Effector CD4-positive, alpha-beta T cell (primary cell): ENCODE data around the gene MYOF.
"Not testable (repeated sequence)": the region's sequence is repeated elsewhere in the genome, so short reads cannot be mapped to it uniquely, and the experiment has no call there.

Experiments
- DNase-seq: peaks from one replicate; pipeline ENCODE4 v3.0.0-alpha.2; 2020

The MYOF gene

GRCh38 chr10:93419016-93419415 lies 63.1 kb downstream of the MYOF start:
- DNase-seq: not testable (repeated sequence)

DNA sequence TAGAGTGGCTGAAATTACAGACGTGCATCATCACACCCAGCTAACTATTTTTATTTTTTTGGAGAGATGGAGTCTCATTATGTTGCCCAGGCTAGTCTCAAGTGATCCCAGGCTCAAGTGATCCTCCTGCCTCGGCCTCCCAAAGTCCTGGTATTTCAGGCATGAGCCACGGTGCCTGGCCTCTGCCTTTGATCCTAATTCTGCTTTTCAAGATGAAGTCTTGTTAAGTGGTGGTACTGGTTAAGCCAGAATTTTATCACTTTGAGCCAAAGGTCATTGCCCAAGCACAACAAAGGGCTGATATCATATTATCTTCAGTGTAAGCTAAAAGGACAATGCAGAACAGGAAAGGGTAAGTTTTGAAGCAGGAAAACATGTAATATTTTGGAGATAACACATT lies 64.2 kb downstream of the MYOF start:
- no peak for DNase-seq

DNA sequence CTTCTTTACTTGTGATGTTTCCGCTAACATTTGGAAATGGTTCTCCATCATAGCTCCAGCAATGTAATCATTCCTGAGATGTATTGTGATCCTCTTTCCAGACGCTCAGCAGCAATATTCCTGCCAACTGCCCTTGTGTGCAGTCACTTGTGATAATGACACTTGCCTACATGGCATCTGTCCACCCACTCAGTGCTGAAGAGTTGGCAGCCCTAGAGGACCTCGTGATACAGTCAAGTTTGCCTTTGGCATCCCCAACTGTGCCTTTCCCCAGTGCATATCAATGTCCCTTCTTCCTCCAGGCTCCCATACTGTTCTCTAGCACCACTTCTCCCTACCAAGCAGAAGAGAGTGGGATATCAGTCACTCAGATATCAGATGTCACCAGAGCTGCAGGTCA lies 64.9 kb downstream of the MYOF start:
- no peak for DNase-seq

DNA sequence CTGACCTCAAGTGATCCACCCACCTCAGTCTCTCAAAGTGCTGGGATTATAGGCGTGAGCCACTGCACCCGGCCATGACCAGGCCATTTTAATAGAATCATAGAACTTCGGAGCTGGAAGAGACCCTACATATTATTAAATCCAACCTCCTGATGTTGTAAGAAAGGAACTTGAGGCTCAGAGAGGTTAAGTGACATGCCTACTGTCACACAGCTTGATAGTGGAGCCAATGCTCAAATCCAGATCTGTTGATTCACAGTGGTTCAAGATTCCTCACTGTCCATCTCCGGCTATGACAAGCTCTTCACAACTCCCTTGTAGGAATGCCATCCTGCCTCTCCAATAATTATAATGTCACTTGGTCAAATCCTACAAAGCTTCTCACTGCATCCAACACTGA lies 65.3 kb downstream of the MYOF start:
- DNase-seq: no peak

- no peak for DNase-seq
Observed at GRCh38 chr10:93415693-93416092, 66.4 kb downstream of the MYOF start.

- DNase-seq: peak; percentile 7
Observed at GRCh38 chr10:93413252-93413689, 68.9 kb downstream of the MYOF start.

DNA sequence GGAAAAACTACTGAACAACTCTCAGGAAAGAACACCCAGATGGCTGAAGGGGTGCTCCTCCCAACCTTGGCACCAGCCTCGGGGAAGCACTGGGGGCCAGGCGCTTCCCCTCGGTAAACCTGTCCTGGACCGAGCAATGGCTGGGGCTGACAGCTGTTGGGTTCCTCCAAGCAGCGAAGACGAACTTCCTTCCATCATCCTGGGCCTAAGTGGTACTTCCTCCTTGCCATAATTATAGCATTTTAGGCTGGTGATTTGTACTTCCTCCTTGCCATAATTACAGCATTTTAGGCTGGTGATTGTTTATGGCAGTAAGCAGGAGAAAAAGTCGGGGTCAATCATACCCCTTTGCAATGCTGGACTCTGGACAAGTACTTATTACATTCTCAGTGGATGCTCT lies 69.3 kb downstream of the MYOF start:
- DNase-seq: no peak

DNA sequence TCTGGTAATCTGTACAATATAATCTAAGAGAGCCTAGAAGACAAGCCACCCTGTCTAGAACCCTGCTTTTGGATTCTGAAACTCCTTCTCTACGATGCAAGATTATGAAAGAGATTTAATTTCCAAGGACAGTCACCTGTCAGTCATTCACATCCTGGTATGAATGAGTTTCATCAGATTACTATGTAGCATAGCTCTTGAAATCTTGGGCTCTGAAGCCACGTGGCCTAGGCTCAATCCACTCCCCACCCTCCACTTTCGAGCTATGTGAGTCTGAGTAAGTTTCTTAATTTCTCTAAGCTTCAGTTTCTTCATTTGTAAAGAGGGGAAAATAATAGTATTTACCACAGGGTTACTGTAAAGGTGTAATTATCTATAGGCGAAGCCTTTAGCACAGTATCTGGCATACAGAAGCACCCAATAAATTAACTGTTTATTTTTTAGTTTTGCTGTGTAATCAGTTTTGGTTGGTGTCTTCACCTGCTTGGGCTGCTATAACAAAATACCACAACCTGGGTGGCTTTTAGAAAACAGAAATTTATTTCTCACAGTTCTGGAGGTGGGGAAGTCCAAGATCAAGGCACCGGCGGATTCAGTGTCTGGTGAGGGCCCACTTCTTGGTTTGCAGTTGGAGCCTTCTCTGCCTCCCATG lies 71.3 kb downstream of the MYOF start:
- no peak for DNase-seq

GRCh38 chr10:93408783-93409182 lies 73.4 kb downstream of the MYOF start:
- no peak for DNase-seq

DNA sequence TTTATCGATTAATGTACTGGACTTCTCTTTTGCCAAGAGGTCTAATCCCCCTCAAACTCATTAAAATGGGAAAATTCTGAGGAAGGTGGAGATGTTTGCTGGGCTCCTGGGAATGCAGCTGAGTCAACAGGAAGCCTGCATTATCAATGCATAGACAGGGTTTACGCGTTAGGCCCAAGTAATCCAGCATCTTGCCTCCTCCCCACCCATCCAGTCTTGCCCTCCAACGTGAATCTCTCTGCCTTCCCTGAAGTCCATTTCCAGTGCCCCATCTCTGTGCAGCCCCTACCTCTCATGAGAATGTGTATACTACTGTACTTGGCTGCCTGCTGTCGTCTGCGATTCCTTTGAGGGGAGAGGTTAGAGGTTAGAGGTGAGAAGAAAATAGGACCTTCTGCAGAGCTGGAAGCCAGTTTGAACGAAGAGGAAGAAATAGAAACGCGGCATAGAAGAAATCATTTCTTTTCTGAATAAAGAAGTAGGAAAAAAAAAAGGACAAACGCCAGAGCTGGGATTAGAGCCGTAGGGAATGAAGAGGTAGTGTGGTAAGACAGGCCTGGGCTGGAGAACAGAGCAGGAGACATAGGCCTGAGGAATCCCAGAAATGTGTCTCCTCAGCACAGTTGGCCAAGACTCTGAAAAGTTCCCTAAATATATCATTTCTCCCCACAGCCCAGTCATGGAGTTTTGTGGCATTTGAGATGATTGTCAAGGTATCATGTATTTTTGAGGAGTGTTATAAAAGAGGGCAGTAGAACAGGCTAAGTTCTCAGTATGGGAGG lies 75.6 kb downstream of the MYOF start:
- DNase-seq: no peak

- DNase-seq: no peak
Observed at GRCh38 chr10:93404048-93404354, 78.1 kb downstream of the MYOF start.

DNA sequence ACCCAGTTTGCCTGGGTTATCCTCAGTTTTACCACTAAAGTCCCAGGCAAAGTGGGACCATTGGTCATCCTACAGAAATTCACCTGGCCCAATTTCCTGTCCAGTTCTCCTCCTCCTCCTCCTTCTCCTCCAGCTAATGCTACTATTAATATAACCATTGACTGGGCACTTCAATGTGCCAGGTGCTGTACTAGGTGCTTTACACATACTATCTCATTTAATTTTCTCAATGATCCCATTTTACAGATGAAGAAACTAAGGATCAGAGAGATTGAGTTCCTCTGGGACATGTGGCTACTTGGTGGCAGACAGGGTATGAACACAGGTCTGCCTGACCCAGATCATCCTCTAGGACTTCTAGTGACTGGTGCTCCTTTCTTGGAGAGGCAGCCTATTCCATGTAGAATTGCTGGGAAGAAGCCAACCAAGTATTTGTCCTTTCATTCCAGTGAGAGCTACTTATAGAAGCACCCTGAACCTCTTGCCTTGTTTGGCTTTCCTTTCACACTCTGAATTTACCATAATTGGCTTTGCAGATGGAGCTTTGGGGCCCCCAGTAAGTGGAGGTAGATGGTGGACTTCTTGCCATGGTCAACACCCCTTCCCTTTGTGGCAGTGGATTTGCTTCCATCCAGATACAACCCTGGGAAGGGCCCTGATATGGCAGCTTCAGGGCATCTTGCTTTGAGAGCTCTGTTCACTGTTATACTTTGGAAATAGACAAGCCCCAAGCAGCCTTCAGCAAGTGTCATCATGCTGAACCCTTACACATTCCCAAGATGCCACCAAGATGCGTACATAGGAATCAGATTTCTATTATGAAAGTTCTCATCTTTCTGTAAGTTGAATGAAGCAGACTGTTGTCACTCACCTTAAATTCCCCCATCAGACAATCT lies 78.7 kb downstream of the MYOF start:
- no peak for DNase-seq

- no peak for DNase-seq
Observed at GRCh38 chr10:93402192-93402591, 79.9 kb downstream of the MYOF start.

DNA sequence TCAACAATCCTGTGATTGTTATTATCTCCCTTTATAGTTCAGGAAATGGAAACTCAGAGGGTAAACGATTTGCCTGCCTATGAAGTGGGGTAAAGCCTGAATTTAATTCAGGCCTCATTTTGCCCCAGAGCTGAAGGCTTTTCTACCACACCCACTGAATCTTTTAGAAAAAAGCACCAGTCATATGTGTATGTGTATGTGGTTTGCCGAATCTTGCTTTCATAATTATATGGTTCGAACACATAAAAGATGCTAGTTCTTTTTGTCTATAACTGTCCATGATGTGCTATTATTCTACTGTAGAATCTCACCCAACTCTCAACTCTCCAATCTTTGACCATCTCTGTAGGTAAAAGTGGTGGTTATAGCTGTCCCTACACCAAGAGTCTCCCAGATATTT lies 83.6 kb downstream of the MYOF start:
- no peak for DNase-seq

DNA sequence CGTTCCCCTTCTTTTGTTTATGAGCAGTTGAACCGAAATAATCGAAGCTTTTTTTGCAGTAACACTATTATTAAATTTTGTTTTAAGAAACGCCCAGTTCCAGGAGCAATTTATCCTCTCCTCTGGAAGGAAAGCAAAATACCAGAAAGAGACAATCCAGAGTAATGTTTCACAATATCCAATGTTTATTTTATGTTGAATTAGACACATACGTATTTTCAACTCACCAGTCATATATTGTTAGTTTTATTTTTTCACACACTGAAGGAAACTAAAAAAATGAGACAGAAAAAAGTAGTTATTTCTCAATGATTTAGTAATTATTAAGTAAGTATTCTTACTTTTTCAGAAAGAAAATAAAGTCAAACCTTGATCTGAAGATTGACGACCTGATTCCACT lies 85.1 kb downstream of the MYOF start:
- no peak for DNase-seq

DNA sequence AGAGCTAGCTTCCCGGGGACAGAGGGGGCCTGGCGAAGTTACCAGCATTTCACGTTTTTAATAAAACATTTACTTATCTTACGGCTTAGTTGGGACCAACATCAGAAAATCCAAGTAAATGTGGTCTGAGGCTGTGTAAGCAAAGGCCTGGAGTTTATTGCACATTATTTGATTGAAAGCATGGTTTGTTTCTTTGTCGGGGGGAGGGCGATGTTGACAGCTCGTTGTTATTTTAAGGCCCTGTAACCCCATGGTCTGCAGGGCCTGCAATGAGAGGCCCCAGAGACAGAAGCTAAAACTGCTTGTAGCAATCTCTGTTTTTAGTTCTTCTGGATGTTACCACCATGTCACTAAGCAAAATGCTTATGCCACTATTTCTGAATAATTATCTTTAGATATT lies 88.9 kb downstream of the MYOF start:
- DNase-seq: no peak

- no peak for DNase-seq
Observed at GRCh38 chr10:93392121-93392520, 90.0 kb downstream of the MYOF start.

- DNase-seq: no peak
Observed at GRCh38 chr10:93390306-93391090, 91.6 kb downstream of the MYOF start.

DNA sequence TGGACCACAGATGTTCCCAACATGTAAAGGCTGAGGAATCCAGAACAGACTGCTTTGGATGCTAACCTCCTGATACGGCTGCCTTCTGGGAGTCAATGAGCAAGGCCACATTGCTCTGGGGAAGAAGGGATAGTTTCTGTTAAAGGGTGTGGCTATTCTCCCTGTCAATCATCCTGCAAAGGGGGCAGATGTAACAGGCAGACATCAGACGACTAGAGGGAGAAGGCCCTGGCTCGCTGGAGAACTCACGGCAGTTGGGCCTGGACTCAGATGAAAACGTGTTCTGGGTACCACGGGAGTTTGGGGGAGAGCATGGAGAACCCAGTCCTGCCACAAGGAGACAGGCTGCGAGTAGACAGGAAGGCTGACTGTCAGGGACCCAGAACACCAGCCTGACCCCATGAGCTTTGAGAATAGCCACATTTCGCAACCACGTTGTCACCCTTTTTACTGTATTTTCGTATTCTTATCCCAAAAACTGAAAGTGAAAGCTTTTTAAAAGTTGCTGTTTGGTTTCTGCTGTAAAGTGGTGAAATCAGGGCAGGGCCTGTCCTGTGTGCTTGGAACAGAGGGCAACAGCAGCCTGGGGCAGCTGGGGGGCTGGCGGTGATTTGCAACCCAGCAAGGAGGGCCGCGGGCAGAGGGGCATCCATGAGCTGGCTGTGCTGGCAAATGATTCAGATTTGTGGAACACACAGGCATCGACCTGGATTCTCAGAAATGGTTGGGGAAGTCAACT lies 95.3 kb downstream of the MYOF start:
- DNase-seq: no peak

DNA sequence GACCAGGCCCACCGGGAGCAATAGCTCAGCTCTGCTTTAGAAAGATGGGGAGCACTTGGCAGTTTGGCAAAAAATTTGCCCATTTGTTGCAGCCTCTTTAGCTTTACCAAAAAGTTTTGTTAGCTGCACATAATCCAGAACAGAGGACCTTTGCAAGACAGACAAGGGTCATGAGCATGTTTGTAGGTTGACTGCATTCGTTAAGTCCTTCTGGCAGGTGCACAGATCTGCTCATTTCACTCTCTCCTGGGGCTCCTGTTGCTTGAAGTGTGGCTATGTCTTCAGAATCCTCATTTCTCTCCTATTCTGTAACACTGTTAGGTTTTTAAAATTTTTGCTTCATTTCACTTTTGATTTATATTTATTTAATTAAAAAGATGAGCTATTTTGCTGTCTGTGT lies 96.8 kb downstream of the MYOF start:
- DNase-seq: no peak

DNA sequence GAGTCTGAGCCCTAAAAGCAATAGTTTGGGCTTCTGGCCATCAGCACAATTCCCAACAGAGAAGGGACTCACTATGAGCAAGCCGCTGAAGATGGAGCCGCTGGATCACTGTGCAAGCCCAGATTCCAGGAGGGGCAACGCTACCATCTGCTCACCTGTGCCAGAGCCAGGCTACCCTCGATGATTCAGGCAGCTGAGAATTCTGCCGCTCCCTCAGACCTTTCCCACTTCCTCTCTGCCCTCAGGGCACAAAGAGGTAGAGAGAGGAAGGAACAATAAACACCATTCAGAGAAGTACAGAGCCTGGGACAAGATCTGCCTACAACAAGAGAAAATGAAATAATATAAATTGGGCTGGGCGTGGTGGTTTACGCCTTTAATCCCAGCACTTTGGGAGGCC lies 98.1 kb downstream of the MYOF start:
- DNase-seq: no peak

DNA sequence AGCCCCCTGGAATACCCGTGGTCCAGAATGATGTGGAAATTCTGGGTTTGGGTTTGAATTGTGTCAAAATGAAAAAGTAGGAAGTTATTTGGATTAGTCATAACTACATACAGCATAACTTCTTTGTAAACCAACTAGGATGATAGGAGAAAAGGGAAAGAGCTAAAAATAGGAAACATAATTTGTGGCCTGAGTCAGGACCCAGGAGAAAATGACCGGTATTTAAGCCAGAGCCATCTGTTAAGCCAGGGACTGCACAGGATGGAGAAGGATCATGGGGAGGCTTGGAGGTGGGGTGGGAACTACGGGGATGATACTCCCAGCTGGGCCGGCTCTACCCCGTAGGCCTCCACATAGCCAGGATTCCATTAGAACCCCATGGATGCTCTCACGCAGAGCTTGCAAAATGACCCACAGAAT lies 98.6 kb downstream of the MYOF start:
- DNase-seq: no peak
